ENCODE measurements around the gene MRLN. TPM values are rescaled to one million over a fixed set of nuclear protein-coding genes. Genes with fewer than 3 reads are reported as not detected.

Gene MRLN
- total RNA-seq: not detected in 2 replicates

DNA sequence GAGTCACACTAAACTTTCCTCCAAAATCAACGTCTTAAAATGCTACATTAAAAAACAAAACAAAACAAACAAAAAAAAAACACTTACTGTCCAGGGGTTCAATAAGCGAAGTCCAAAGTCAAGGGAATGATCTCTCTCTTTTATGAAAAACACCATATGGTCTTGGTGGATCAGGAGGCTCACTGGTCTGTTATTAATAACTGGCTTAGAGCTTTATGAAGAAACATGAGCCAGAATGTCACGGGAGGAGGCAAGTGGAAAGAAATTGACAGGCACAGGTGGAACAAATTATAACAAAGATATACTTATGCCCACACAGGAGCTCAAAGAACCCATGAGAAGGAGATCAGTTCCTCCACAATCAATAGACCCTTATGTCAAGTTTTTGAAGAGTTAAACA lies at the start of gene MRLN:
Gene MRLN (minus strand): TSS at position 189 of the 400 bp plus-strand sequence.

GRCh38 chr10:59709395-59710125 lies 43.7 kb downstream of the MRLN start, which contains the start of gene SLC16A9:
SLC16A9 (minus strand) TSS chr10:59709850; CDS start chr10:59684291, 25,559 bp downstream.

Other genes with a start within 250 kb of the MRLN start
- 0.65 TPM in 1 of 2 replicates, not detected in the other for gene SLC16A9, start 43.6 kb downstream of the MRLN start, total RNA-seq
- gene CCDC6, start 153.1 kb upstream of the MRLN start, total RNA-seq: 20.8 and 28.4 TPM in 2 replicates

All from cardiac atrium fibroblast (primary cell).